Measurements from ENCODE around the gene NAA25.

- TF ChIP-seq SRSF9 (IDR thresholded peaks at IDR 0.05; ENCODE audit: borderline replicate concordance, low read depth, low read length): no peak
- no peak for TF ChIP-seq CBX1 (IDR thresholded peaks at IDR 0.05; ENCODE audit: low read depth)
- TF ChIP-seq ZNF24 (IDR thresholded peaks at IDR 0.05): no peak
- TF ChIP-seq ETV6 (IDR thresholded peaks at IDR 0.05; ENCODE audit: borderline replicate concordance in 1 of 2, low read depth in 2 of 2, low read length in 1 of 2): no peak
- TF ChIP-seq ETV6 (CRISPR knock-in tag; IDR thresholded peaks at IDR 0.05; ENCODE audit: borderline replicate concordance): no peak
- no peak for TF ChIP-seq SIRT6 (IDR thresholded peaks at IDR 0.05; ENCODE audit: low read depth, low read length)
- TF ChIP-seq STAT5A (IDR thresholded peaks at IDR 0.05; ENCODE audit: borderline replicate concordance, low read length): no peak
- TF ChIP-seq, protein P1, sequence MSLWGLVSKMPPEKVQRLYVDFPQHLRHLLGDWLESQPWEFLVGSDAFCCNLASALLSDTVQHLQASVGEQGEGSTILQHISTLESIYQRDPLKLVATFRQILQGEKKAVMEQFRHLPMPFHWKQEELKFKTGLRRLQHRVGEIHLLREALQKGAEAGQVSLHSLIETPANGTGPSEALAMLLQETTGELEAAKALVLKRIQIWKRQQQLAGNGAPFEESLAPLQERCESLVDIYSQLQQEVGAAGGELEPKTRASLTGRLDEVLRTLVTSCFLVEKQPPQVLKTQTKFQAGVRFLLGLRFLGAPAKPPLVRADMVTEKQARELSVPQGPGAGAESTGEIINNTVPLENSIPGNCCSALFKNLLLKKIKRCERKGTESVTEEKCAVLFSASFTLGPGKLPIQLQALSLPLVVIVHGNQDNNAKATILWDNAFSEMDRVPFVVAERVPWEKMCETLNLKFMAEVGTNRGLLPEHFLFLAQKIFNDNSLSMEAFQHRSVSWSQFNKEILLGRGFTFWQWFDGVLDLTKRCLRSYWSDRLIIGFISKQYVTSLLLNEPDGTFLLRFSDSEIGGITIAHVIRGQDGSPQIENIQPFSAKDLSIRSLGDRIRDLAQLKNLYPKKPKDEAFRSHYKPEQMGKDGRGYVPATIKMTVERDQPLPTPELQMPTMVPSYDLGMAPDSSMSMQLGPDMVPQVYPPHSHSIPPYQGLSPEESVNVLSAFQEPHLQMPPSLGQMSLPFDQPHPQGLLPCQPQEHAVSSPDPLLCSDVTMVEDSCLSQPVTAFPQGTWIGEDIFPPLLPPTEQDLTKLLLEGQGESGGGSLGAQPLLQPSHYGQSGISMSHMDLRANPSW (CRISPR knock-in tag; IDR thresholded peaks at IDR 0.05): no peak
- TF ChIP-seq PTRF (tag; IDR thresholded peaks at IDR 0.05): no peak
- TF ChIP-seq, protein P2, sequence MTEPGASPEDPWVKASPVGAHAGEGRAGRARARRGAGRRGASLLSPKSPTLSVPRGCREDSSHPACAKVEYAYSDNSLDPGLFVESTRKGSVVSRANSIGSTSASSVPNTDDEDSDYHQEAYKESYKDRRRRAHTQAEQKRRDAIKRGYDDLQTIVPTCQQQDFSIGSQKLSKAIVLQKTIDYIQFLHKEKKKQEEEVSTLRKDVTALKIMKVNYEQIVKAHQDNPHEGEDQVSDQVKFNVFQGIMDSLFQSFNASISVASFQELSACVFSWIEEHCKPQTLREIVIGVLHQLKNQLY (CRISPR knock-in tag; conservative IDR thresholded peaks at IDR 0.05): no peak
- TF ChIP-seq CTCF (IDR thresholded peaks at IDR 0.05 in 2 of 3, conservative IDR thresholded peaks at IDR 0.05 in 1 of 3; ENCODE audit: insufficient read depth in 2 of 3, low read depth in 1 of 3, low read length in 3 of 3): no peak
- TF ChIP-seq ZBTB7A (IDR thresholded peaks at IDR 0.05; ENCODE audit: borderline replicate concordance, control insufficient read depth, low read depth, low read length): no peak
Observed at GRCh38 chr12:112096667-112097066, 11.9 kb downstream of the NAA25 start.
